ENCODE data around the gene ARHGEF12. TPM values are rescaled to one million over a fixed set of nuclear protein-coding genes. Genes with fewer than 3 reads are reported as not detected.
A peak's percentile ranks its signal among the peaks of the same experiment; 100 is the strongest.

ARHGEF12 gene
- total and polyA plus RNA-seq, 3 experiments from 2014 or later = 4.6 to 31.0 (median 30.1) TPM

DNA sequence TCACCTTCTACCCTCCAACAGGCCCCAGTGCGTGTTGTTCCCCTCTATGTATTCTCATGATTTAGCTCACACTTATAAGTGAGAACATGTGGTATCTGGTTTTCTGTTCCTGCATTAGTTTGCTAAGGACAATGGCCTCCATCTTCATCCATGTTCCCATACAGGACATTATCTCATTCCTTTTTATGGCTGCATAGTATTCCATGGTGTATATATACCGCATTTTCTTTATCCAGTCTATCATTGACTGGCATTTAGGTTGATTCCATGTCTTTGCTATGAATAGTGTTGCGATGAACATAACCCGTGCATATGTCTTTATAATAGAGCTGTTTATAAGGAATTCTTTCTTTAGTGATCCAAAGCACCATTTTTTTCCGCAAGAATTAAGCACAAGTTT is 39.7 kb upstream of the ARHGEF12 start:
- Mint-ChIP-seq H3K4me3 (no peak overlapping the region), H3K4me1 (no peaks in the 10 kb centered on the region), H3K36me3 (no peaks in the 10 kb centered on the region), H3K9me3 (no peaks in the 10 kb centered on the region), H3K27me3 (peaks cover 13 to 71% of the 10 kb centered on the region in 2 donors), H3K27ac (no peak overlapping the region)
- no peak for DNase-seq
- Histone ChIP-seq H3K9me3 (ENCODE audit: low read length) (no peaks in the 10 kb centered on the region), H3K4me3 (ENCODE audit: low read length) (no peak overlapping the region), H3K27ac (ENCODE audit: low read depth, low read length) (no peak overlapping the region), H3K4me1 (ENCODE audit: insufficient read depth, low read length) (no peaks in the 10 kb centered on the region), H3K27me3 (ENCODE audit: insufficient read depth, low read length, poor library complexity, severe bottlenecking) (peaks cover 3% of the 10 kb centered on the region), H3K36me3 (ENCODE audit: insufficient read depth, low read length) (no peaks in the 10 kb centered on the region)
- POLR2A ChIA-PET = no interaction called here
- CTCF ChIA-PET = no interaction called here

GRCh38 chr11:120298461-120298860 is 37.8 kb upstream of the ARHGEF12 start:
- H3K9me3 Mint-ChIP-seq = no peaks in the 10 kb centered on the region
- peaks cover 3% of the 10 kb centered on the region for H3K27me3 ChIP-seq (ENCODE audit: insufficient read depth, low read length, poor library complexity, severe bottlenecking)
- no peaks in the 10 kb centered on the region for H3K36me3 Mint-ChIP-seq
- no peak overlapping the region for H3K27ac ChIP-seq (ENCODE audit: low read depth, low read length)
- no peaks in the 10 kb centered on the region for H3K4me1 ChIP-seq (ENCODE audit: insufficient read depth, low read length)
- H3K4me3 ChIP-seq (ENCODE audit: low read length) = no peak overlapping the region
- CTCF ChIA-PET = no interaction called here
- POLR2A ChIA-PET = no interaction called here
- no peak overlapping the region for H3K4me3 Mint-ChIP-seq
- no peaks in the 10 kb centered on the region for H3K9me3 ChIP-seq (ENCODE audit: low read length)
- H3K36me3 ChIP-seq (ENCODE audit: insufficient read depth, low read length) = no peaks in the 10 kb centered on the region
- H3K4me1 Mint-ChIP-seq = no peaks in the 10 kb centered on the region
- no peak for DNase-seq
- peaks cover 12 to 69% of the 10 kb centered on the region in 2 donors for H3K27me3 Mint-ChIP-seq
- H3K27ac Mint-ChIP-seq = no peak overlapping the region

- Histone ChIP-seq H3K27ac (ENCODE audit: low read depth, low read length) (no peak overlapping the region), H3K9me3 (ENCODE audit: low read length) (no peaks in the 10 kb centered on the region), H3K27me3 (ENCODE audit: insufficient read depth, low read length, poor library complexity, severe bottlenecking) (peaks cover 4% of the 10 kb centered on the region), H3K36me3 (ENCODE audit: insufficient read depth, low read length) (no peaks in the 10 kb centered on the region), H3K4me3 (ENCODE audit: low read length) (no peak overlapping the region), H3K4me1 (ENCODE audit: insufficient read depth, low read length) (no peaks in the 10 kb centered on the region)
- H3K27ac Mint-ChIP-seq = no peak overlapping the region
- H3K4me1 Mint-ChIP-seq = no peaks in the 10 kb centered on the region
- DNase-seq = no peak
- POLR2A ChIA-PET = no interaction called here
- no peaks in the 10 kb centered on the region for H3K9me3 Mint-ChIP-seq
- CTCF ChIA-PET = interaction anchor here (0.8 to 3.5 kb wide), 15 partner anchors 8 to 382 kb away, joined by 3 to 39 read pairs (median 5); no protein-coding TSS in a partner anchor
- no peaks in the 10 kb centered on the region for H3K36me3 Mint-ChIP-seq
- H3K4me3 Mint-ChIP-seq = no peak overlapping the region
- peaks cover 13 to 56% of the 10 kb centered on the region in 2 donors for H3K27me3 Mint-ChIP-seq
These were observed 34.0 kb upstream of the ARHGEF12 start for GRCh38 chr11:120302001-120302805.

DNA sequence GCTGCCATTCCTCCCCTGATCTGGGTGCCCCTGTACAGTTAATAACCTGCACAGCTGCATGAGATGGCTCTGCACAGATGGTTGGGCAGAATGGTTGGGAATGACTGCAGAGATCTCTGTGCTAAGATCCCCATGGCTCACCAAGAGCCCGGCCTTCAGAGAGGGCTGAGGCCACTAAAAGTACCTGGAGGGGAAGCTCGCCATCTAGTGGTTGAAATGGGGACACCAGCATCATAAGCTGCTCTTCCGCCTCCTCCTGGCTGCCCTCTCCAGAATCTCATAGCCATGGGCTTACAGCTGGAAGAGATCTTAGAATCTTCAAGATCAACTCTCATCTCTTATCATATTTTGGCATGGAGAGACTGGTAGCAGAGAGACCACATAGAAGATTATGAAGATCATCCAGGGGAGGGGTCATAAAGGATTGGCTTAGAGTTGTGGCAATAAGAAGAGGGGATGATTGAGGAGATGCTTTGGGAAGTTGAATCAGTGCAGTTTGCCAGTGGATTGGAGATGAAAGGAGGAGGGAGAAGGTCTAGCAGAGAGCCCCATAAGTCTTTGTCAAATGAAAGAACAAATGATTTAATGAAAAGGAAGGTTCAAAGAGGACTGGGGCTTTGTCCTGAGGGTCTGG is 33.1 kb upstream of the ARHGEF12 start:
- H3K4me1 Mint-ChIP-seq = no peaks in the 10 kb centered on the region
- Histone ChIP-seq H3K4me1 (ENCODE audit: insufficient read depth, low read length) (no peaks in the 10 kb centered on the region), H3K27ac (ENCODE audit: low read depth, low read length) (no peak overlapping the region), H3K36me3 (ENCODE audit: insufficient read depth, low read length) (no peaks in the 10 kb centered on the region), H3K27me3 (ENCODE audit: insufficient read depth, low read length, poor library complexity, severe bottlenecking) (peaks cover 4% of the 10 kb centered on the region), H3K9me3 (ENCODE audit: low read length) (no peaks in the 10 kb centered on the region), H3K4me3 (ENCODE audit: low read length) (no peak overlapping the region)
- H3K9me3 Mint-ChIP-seq = no peaks in the 10 kb centered on the region
- ChIA-PET POLR2A (no interaction called here), CTCF (interaction anchor here (0.8 to 3.5 kb wide), 16 partner anchors 9 to 382 kb away, joined by 3 to 39 read pairs (median 4); no protein-coding TSS in a partner anchor)
- H3K27ac Mint-ChIP-seq = no peak overlapping the region
- peaks cover 13 to 50% of the 10 kb centered on the region in 2 donors for H3K27me3 Mint-ChIP-seq
- H3K4me3 Mint-ChIP-seq = no peak overlapping the region
- peak; percentile 24 to 61 (median 36) for DNase-seq
- no peaks in the 10 kb centered on the region for H3K36me3 Mint-ChIP-seq

- Histone ChIP-seq H3K4me1 (ENCODE audit: insufficient read depth, low read length) (no peaks in the 10 kb centered on the region), H3K4me3 (ENCODE audit: low read length) (no peak overlapping the region), H3K27me3 (ENCODE audit: insufficient read depth, low read length, poor library complexity, severe bottlenecking) (peaks cover 4% of the 10 kb centered on the region), H3K27ac (ENCODE audit: low read depth, low read length) (no peak overlapping the region), H3K36me3 (ENCODE audit: insufficient read depth, low read length) (no peaks in the 10 kb centered on the region), H3K9me3 (ENCODE audit: low read length) (no peaks in the 10 kb centered on the region)
- Mint-ChIP-seq H3K9me3 (no peaks in the 10 kb centered on the region), H3K27me3 (peaks cover 6 to 42% of the 10 kb centered on the region in 2 donors), H3K27ac (no peak overlapping the region), H3K4me3 (no peak overlapping the region), H3K4me1 (no peaks in the 10 kb centered on the region), H3K36me3 (no peaks in the 10 kb centered on the region)
- CTCF ChIA-PET = interaction anchor here (1.0 to 3.5 kb wide), 3 partner anchors 13 to 70 kb away, joined by 3 to 39 read pairs (median 9); no protein-coding TSS in a partner anchor
- DNase-seq = no peak
- POLR2A ChIA-PET = no interaction called here
These were observed 31.7 kb upstream of the ARHGEF12 start for GRCh38 chr11:120304526-120304925.

DNA sequence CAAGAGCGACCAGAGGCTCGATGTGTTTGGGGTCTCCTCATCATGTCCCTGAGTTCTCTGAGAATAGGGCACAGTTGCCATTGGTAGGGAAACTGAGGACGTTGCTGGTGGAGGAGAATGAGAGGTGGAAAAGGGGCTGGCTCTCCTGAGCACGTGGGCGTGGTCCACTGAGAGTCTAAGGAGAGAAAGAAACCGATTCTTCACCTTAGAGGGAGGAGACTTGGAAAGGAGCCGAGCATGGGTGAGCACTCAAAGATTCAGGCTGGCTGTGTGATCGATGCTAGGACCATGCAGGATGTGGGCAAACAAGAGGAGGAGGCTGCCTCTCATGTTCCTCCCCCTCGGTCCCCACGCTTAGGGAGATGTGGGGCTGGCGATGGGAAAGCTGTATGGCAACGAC is 30.9 kb upstream of the ARHGEF12 start:
- Mint-ChIP-seq H3K9me3 (no peaks in the 10 kb centered on the region), H3K4me3 (no peak overlapping the region), H3K36me3 (no peaks in the 10 kb centered on the region), H3K27me3 (peaks cover 6 to 37% of the 10 kb centered on the region in 2 donors), H3K27ac (no peak overlapping the region), H3K4me1 (no peaks in the 10 kb centered on the region)
- Histone ChIP-seq H3K4me3 (ENCODE audit: low read length) (no peak overlapping the region), H3K9me3 (ENCODE audit: low read length) (no peaks in the 10 kb centered on the region), H3K27me3 (ENCODE audit: insufficient read depth, low read length, poor library complexity, severe bottlenecking) (peaks cover 4% of the 10 kb centered on the region), H3K4me1 (ENCODE audit: insufficient read depth, low read length) (no peaks in the 10 kb centered on the region), H3K36me3 (ENCODE audit: insufficient read depth, low read length) (no peaks in the 10 kb centered on the region), H3K27ac (ENCODE audit: low read depth, low read length) (no peak overlapping the region)
- ChIA-PET CTCF (interaction anchor here (1.0 to 3.5 kb wide), 2 partner anchors 37 to 71 kb away, joined by 3 to 39 read pairs; no protein-coding TSS in a partner anchor), POLR2A (no interaction called here)
- no peak for DNase-seq

- Histone ChIP-seq H3K36me3 (ENCODE audit: insufficient read depth, low read length) (no peaks in the 10 kb centered on the region), H3K9me3 (ENCODE audit: low read length) (no peaks in the 10 kb centered on the region), H3K27me3 (ENCODE audit: insufficient read depth, low read length, poor library complexity, severe bottlenecking) (peaks cover 4% of the 10 kb centered on the region), H3K27ac (ENCODE audit: low read depth, low read length) (no peak overlapping the region), H3K4me1 (ENCODE audit: insufficient read depth, low read length) (no peaks in the 10 kb centered on the region), H3K4me3 (ENCODE audit: low read length) (no peak overlapping the region)
- H3K9me3 Mint-ChIP-seq = no peaks in the 10 kb centered on the region
- no peak overlapping the region for H3K4me3 Mint-ChIP-seq
- peaks cover 6 to 32% of the 10 kb centered on the region in 2 donors for H3K27me3 Mint-ChIP-seq
- ChIA-PET POLR2A (no interaction called here), CTCF (no interaction called here)
- H3K4me1 Mint-ChIP-seq = no peaks in the 10 kb centered on the region
- DNase-seq = no peak
- no peak overlapping the region for H3K27ac Mint-ChIP-seq
- no peaks in the 10 kb centered on the region for H3K36me3 Mint-ChIP-seq
These were observed 29.5 kb upstream of the ARHGEF12 start for GRCh38 chr11:120306519-120307242.

- no peak for DNase-seq
- Mint-ChIP-seq H3K36me3 (no peaks in the 10 kb centered on the region), H3K27ac (no peak overlapping the region), H3K4me1 (no peaks in the 10 kb centered on the region), H3K4me3 (no peak overlapping the region), H3K9me3 (no peaks in the 10 kb centered on the region), H3K27me3 (peaks cover 6 to 29% of the 10 kb centered on the region in 2 donors)
- Histone ChIP-seq H3K36me3 (ENCODE audit: insufficient read depth, low read length) (no peaks in the 10 kb centered on the region), H3K27me3 (ENCODE audit: insufficient read depth, low read length, poor library complexity, severe bottlenecking) (peaks cover 4% of the 10 kb centered on the region), H3K9me3 (ENCODE audit: low read length) (no peaks in the 10 kb centered on the region), H3K27ac (ENCODE audit: low read depth, low read length) (no peak overlapping the region), H3K4me3 (ENCODE audit: low read length) (no peak overlapping the region), H3K4me1 (ENCODE audit: insufficient read depth, low read length) (no peaks in the 10 kb centered on the region)
- ChIA-PET POLR2A (no interaction called here), CTCF (no interaction called here)
These were observed 28.7 kb upstream of the ARHGEF12 start for GRCh38 chr11:120307476-120307875.

All from CD8-positive, alpha-beta memory T cell (primary cell).